SK-N-SH (cell line): Measurements from ENCODE around the gene C5orf52. TPM values are rescaled to one million over a fixed set of nuclear protein-coding genes. Genes with fewer than 3 reads are reported as not detected.

Experiments used
- CTCF ChIA-PET: fragments of 300-600, 350-600 bp; formaldehyde crosslinking; extraction: SDS; loops from one replicate; lab custom pipeline; 2021; lab: Yijun Ruan, JAX
- POLR2A ChIA-PET: fragments of 350-600 bp; sonication (Branson Sonifier 250); formaldehyde crosslinking; extraction: SDS; loops from one replicate; lab custom pipeline; 2020; ENCODE audit warnings: antibody characterized with exemption, inconsistent platforms; lab: Yijun Ruan, JAX
- DNase-seq: peaks from one replicate; pipeline ENCODE4 v3.0.0; 2012
- H2AFZ ChIP-seq: fragments of 200-600 bp; sonication (generic); 2 replicates; pipeline ENCODE4 v1.8.1; 2016; ENCODE audit warnings: antibody characterized with exemption, mild to moderate bottlenecking, low read depth
- H3F3A ChIP-seq: fragments of 200-600 bp; sonication (generic); replicated peaks from 2 replicates; pipeline ENCODE3; 2016; ENCODE audit warnings: antibody characterized with exemption, mild to moderate bottlenecking; ENCODE audit not compliant: insufficient read depth
- H3K27ac ChIP-seq, 2 experiments: fragments of 200-500 bp in 1 of 2; fragments of 200-600 bp in 1 of 2; sonication (Bioruptor generic) in 1 of 2; sonication (generic), shearing (Covaris generic) in 1 of 2; 2 replicates each; pipeline versions ENCODE4 v1.5.1 to v1.6.1; 2014 to 2016; ENCODE audit warnings: low read depth in 2 of 2, inconsistent platforms in 1 of 2, low read length in 1 of 2, mild to moderate bottlenecking in 1 of 2, mixed read lengths in 1 of 2
- H3K27me3 ChIP-seq: fragments of 200-600 bp; sonication (generic), shearing (Covaris generic); 2 replicates; pipeline ENCODE4 v1.6.1; 2016; ENCODE audit warnings: mixed run types; ENCODE audit not compliant: insufficient read depth
- H3K36me3 ChIP-seq, 2 experiments: fragments of 200-500 bp in 1 of 2; fragments of 200-600 bp in 1 of 2; sonication (Bioruptor generic) in 1 of 2; sonication (generic) in 1 of 2; replicated peaks in 1 of 2; 2 replicates each; pipeline versions ENCODE3 to v1.5.1; 2014 to 2016; ENCODE audit warnings: low read length in 1 of 2, mild to moderate bottlenecking in 1 of 2; ENCODE audit not compliant: insufficient read depth in 2 of 2, control insufficient read depth in 1 of 2
- H3K4me1 ChIP-seq, 2 experiments: fragments of 200-500 bp in 1 of 2; fragments of 200-600 bp in 1 of 2; sonication (Bioruptor generic) in 1 of 2; sonication (generic), shearing (Covaris generic) in 1 of 2; 2 replicates each; pipeline versions ENCODE4 v1.5.1 to v1.6.1; 2014 to 2016; ENCODE audit warnings: low read depth in 1 of 2, low read length in 1 of 2, mixed run types in 1 of 2; ENCODE audit not compliant: insufficient read depth in 2 of 2, control insufficient read depth in 1 of 2
- H3K4me2 ChIP-seq: fragments of 200-600 bp; sonication (generic), shearing (Covaris generic); 2 replicates; pipeline ENCODE4 v1.6.1; 2017; ENCODE audit warnings: mixed run types
- H3K4me3 ChIP-seq, 2 experiments: fragments of 200-500 bp in 1 of 2; fragments of 200-600 bp in 1 of 2; sonication (Bioruptor generic) in 1 of 2; sonication (generic), shearing (Covaris generic) in 1 of 2; 2 replicates each; pipeline versions ENCODE4 v1.5.1 to v1.8.1; 2014 to 2016; ENCODE audit warnings: low read depth in 2 of 2, inconsistent platforms in 1 of 2, low read length in 1 of 2, mild to moderate bottlenecking in 1 of 2, mixed read lengths in 1 of 2, moderate library complexity in 1 of 2
- H3K79me2 ChIP-seq: fragments of 200-600 bp; sonication (generic); 2 replicates; pipeline ENCODE4 v1.8.1; 2017; ENCODE audit warnings: mild to moderate bottlenecking; ENCODE audit not compliant: insufficient read depth
- H3K9ac ChIP-seq: fragments of 200-600 bp; sonication (generic); 2 replicates; pipeline ENCODE4 v1.6.1; 2017; ENCODE audit warnings: mixed run types
- H3K9me2 ChIP-seq: fragments of 200-600 bp; sonication (generic); 2 replicates; pipeline ENCODE4 v1.6.1; 2017; ENCODE audit warnings: mixed run types
- H3K9me3 ChIP-seq: fragments of 200-600 bp; sonication (generic); 2 replicates; pipeline ENCODE4 v1.6.1; 2017; ENCODE audit warnings: mixed run types, mild to moderate bottlenecking, moderate library complexity
- H4K20me1 ChIP-seq: fragments of 200-600 bp; sonication (generic); 2 replicates; pipeline ENCODE4 v1.6.1; 2017; ENCODE audit warnings: mild to moderate bottlenecking, mixed run types; ENCODE audit not compliant: insufficient read depth
- CHD2 ChIP-seq: fragments of 150-350 bp; IDR thresholded peaks from 2 replicates; pipeline ENCODE4 v1.6.1; 2018; ENCODE audit warnings: low read length; ENCODE audit not compliant: partially characterized antibody
- ELF1 ChIP-seq: IDR thresholded peaks from 2 replicates; pipeline ENCODE4 v1.4.0; 2012
- EP300 ChIP-seq, 2 experiments: IDR thresholded peaks; 2 replicates each; pipeline versions ENCODE4 v1.4.0 to v1.6.1; 2012; ENCODE audit warnings: borderline replicate concordance in 1 of 2, low read depth in 1 of 2, low read length in 1 of 2
- FOSL2 ChIP-seq: IDR thresholded peaks from 2 replicates; pipeline ENCODE4 v1.4.0; 2012; ENCODE audit warnings: low read depth, mild to moderate bottlenecking, moderate library complexity, borderline replicate concordance
- GATA2 ChIP-seq: sonication (generic); formaldehyde crosslinking; IDR thresholded peaks from 2 replicates; pipeline ENCODE4 v1.5.0; 2020; ENCODE audit warnings: mild to moderate bottlenecking, missing genetic modification reagents
- MEF2A ChIP-seq: IDR thresholded peaks from 2 replicates; pipeline ENCODE4 v1.4.0; 2012; ENCODE audit warnings: low read depth, borderline replicate concordance
- NRF1 ChIP-seq: IDR thresholded peaks from 2 replicates; pipeline ENCODE4 v1.6.1; 2012; ENCODE audit warnings: low read depth, mild to moderate bottlenecking, low read length
- POLR2AphosphoS5 ChIP-seq: IDR thresholded peaks from 2 replicates; pipeline ENCODE4 v1.6.1; 2012; ENCODE audit warnings: low read depth, low read length
- RAD21 ChIP-seq: IDR thresholded peaks from 2 replicates; pipeline ENCODE4 v1.6.1; 2012; ENCODE audit warnings: mild to moderate bottlenecking, low read length
- RCOR1 ChIP-seq: fragments of 150-350 bp; IDR thresholded peaks from 2 replicates; pipeline ENCODE4 v1.6.1; 2017; ENCODE audit warnings: antibody characterized with exemption, low read length
- RXRA ChIP-seq: IDR thresholded peaks from 2 replicates; pipeline ENCODE4 v1.4.0; 2012; ENCODE audit warnings: low read depth, mild to moderate bottlenecking, borderline replicate concordance
- SMC3 ChIP-seq: IDR thresholded peaks from 2 replicates; pipeline ENCODE4 v1.6.1; 2012; ENCODE audit warnings: low read depth, low read length, improper control_type of control experiment
- TAF1 ChIP-seq: IDR thresholded peaks from 2 replicates; pipeline ENCODE4 v1.6.1; 2012; ENCODE audit warnings: low read depth, mild to moderate bottlenecking, low read length, moderate library complexity, borderline replicate concordance
- TCF12 ChIP-seq: IDR thresholded peaks from 2 replicates; pipeline ENCODE4 v1.4.0; 2012
- TEAD4 ChIP-seq: IDR thresholded peaks from 2 replicates; pipeline ENCODE4 v1.4.0; 2012; ENCODE audit warnings: mild to moderate bottlenecking, borderline replicate concordance; ENCODE audit not compliant: insufficient read depth
- WGBS: methylation state at CpG from one replicate; pipeline ENCODE4 v1.1.6; 2017; ENCODE audit warnings: low lambda C conversion rate; 5-methylcytosine and 5-hydroxymethylcytosine counted together
- polyA plus RNA-seq, 3 experiments: library from polyadenylated mRNA; depleted of rRNA; stranded (reverse); fragments of >200 nt; gene quantifications; 2 replicates each; pipeline ENCODE4 v1.2.3, GENCODE V29; 2012
- TF ChIP-seq, protein P1 (sequence below): fragments of 200-600 bp; sonication (generic); IDR thresholded peaks from 2 replicates; pipeline ENCODE4 v1.6.1; 2017; ENCODE audit warnings: antibody characterized with exemption, mild to moderate bottlenecking, moderate library complexity
- TF ChIP-seq, protein P2 (sequence below): fragments of 150-350 bp; IDR thresholded peaks from 2 replicates; pipeline ENCODE4 v1.6.1; 2017; ENCODE audit warnings: antibody characterized with exemption, low read length, low read depth, borderline replicate concordance
- TF ChIP-seq, protein P3 (sequence below): IDR thresholded peaks from 2 replicates; pipeline ENCODE4 v1.4.0; 2012; ENCODE audit warnings: low read depth, borderline replicate concordance
- TF ChIP-seq, protein P4 (sequence below): fragments of 150-350 bp; IDR thresholded peaks from 2 replicates; pipeline ENCODE4 v1.6.1; 2016; ENCODE audit warnings: mild to moderate bottlenecking, low read depth, low read length

The C5orf52 gene
- polyA plus RNA-seq, 1 of the 3 experiments (the other 2 are of a cell fraction), result not detected

DNA sequence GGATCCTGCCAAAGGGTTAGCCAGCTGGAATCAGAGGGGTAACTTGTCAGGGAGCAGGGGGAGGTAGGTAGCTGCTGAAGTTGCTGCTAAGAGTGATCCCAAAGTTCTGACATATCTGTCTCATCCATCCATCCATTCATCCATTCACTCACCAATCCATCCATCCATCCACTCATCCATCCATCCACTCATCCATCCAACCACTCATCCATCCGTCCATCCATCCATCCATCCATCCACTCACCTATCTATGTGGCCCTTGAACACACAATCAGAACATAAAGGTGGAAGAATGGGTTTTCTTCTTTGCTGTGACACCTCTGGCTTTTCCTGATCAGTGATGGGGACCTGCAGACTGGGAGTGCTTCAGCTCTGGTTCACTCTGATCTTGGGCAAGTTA is 3.0 kb upstream of the C5orf52 start:
- 77% methylated on average over 1 of the region's 1 CpG for WGBS

More for the DNA sequence above, 3.0 kb upstream of the C5orf52 start:
- TF ChIP-seq, protein P1, sequence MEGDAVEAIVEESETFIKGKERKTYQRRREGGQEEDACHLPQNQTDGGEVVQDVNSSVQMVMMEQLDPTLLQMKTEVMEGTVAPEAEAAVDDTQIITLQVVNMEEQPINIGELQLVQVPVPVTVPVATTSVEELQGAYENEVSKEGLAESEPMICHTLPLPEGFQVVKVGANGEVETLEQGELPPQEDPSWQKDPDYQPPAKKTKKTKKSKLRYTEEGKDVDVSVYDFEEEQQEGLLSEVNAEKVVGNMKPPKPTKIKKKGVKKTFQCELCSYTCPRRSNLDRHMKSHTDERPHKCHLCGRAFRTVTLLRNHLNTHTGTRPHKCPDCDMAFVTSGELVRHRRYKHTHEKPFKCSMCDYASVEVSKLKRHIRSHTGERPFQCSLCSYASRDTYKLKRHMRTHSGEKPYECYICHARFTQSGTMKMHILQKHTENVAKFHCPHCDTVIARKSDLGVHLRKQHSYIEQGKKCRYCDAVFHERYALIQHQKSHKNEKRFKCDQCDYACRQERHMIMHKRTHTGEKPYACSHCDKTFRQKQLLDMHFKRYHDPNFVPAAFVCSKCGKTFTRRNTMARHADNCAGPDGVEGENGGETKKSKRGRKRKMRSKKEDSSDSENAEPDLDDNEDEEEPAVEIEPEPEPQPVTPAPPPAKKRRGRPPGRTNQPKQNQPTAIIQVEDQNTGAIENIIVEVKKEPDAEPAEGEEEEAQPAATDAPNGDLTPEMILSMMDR, result no peak
- TF ChIP-seq MEF2A (no peak), CHD2 (no peak), EP300 (IDR thresholded peaks at IDR 0.05; ENCODE audit: borderline replicate concordance in 1 of 2, low read depth in 1 of 2, low read length in 1 of 2) (no peak), RCOR1 (no peak), NRF1 (no peak), RAD21 (no peak), RXRA (no peak), TAF1 (no peak), GATA2 (CRISPR knock-in tag) (no peak), TCF12 (no peak), SMC3 (no peak), TEAD4 (no peak), POLR2AphosphoS5 (no peak), FOSL2 (no peak), ELF1 (no peak)
- TF ChIP-seq, protein P2, sequence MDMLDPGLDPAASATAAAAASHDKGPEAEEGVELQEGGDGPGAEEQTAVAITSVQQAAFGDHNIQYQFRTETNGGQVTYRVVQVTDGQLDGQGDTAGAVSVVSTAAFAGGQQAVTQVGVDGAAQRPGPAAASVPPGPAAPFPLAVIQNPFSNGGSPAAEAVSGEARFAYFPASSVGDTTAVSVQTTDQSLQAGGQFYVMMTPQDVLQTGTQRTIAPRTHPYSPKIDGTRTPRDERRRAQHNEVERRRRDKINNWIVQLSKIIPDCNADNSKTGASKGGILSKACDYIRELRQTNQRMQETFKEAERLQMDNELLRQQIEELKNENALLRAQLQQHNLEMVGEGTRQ, result no peak
- TF ChIP-seq, protein P3, sequence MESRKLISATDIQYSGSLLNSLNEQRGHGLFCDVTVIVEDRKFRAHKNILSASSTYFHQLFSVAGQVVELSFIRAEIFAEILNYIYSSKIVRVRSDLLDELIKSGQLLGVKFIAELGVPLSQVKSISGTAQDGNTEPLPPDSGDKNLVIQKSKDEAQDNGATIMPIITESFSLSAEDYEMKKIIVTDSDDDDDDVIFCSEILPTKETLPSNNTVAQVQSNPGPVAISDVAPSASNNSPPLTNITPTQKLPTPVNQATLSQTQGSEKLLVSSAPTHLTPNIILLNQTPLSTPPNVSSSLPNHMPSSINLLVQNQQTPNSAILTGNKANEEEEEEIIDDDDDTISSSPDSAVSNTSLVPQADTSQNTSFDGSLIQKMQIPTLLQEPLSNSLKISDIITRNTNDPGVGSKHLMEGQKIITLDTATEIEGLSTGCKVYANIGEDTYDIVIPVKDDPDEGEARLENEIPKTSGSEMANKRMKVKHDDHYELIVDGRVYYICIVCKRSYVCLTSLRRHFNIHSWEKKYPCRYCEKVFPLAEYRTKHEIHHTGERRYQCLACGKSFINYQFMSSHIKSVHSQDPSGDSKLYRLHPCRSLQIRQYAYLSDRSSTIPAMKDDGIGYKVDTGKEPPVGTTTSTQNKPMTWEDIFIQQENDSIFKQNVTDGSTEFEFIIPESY, result no peak
- TF ChIP-seq, protein P4, sequence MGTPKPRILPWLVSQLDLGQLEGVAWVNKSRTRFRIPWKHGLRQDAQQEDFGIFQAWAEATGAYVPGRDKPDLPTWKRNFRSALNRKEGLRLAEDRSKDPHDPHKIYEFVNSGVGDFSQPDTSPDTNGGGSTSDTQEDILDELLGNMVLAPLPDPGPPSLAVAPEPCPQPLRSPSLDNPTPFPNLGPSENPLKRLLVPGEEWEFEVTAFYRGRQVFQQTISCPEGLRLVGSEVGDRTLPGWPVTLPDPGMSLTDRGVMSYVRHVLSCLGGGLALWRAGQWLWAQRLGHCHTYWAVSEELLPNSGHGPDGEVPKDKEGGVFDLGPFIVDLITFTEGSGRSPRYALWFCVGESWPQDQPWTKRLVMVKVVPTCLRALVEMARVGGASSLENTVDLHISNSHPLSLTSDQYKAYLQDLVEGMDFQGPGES, result no peak
- DNase-seq, result no peak
- no peak overlapping the region for H3K27ac ChIP-seq
- H3K79me2 ChIP-seq, result no peaks in the 10 kb centered on the region
- ChIA-PET CTCF (interaction anchor here (1.0 to 1.8 kb wide), 7 partner anchors 8 to 340 kb away, joined by 3 to 10 read pairs (median 3); partner anchors contain the start of gene LSM11), POLR2A (no interaction called here)
- no peaks in the 10 kb centered on the region for H3F3A ChIP-seq
- H2AFZ ChIP-seq, result no peak overlapping the region
- H3K36me3 ChIP-seq, result no peaks in the 10 kb centered on the region
- no peak overlapping the region for H3K9ac ChIP-seq
- no peak overlapping the region for H3K4me3 ChIP-seq
- no peaks in the 10 kb centered on the region for H4K20me1 ChIP-seq
- H3K27me3 ChIP-seq, result no peaks in the 10 kb centered on the region
- H3K9me2 ChIP-seq, result no peaks in the 10 kb centered on the region
- no peak overlapping the region for H3K4me2 ChIP-seq
- no peaks in the 10 kb centered on the region for H3K9me3 ChIP-seq
- H3K4me1 ChIP-seq, result no peaks in the 10 kb centered on the region
